Neuron (in vitro differentiated cells): ENCODE measurements around the gene ABCD1.

Experiments
- H2AFZ ChIP-seq: one replicate; pipeline ENCODE4 v1.6.1; 2013; ENCODE audit warnings: low read depth, mild to moderate bottlenecking, inconsistent platforms, low read length, moderate library complexity
- H3K27me3 ChIP-seq: one replicate; pipeline ENCODE4 v1.6.1; 2013; ENCODE audit warnings: low read length; ENCODE audit not compliant: insufficient read depth
- H3K36me3 ChIP-seq: one replicate; pipeline ENCODE4 v1.6.1; 2013; ENCODE audit warnings: low read length; ENCODE audit not compliant: insufficient read depth
- H3K4me1 ChIP-seq: one replicate; pipeline ENCODE4 v1.6.1; 2013; ENCODE audit warnings: low read length; ENCODE audit not compliant: insufficient read depth
- H3K4me3 ChIP-seq: 2 replicates; pipeline ENCODE4 v1.5.1; 2013; ENCODE audit warnings: mild to moderate bottlenecking, low read length, moderate library complexity
- H3K9me3 ChIP-seq: one replicate; pipeline ENCODE4 v1.6.1; 2013; ENCODE audit warnings: low read length

Gene ABCD1

GRCh38 chrX:153783378-153784013 is 58.8 kb downstream of the ABCD1 start:
- Histone ChIP-seq H2AFZ (no peak overlapping the region), H3K36me3 (peaks cover 4% of the 10 kb centered on the region), H3K9me3 (no peaks in the 10 kb centered on the region), H3K4me1 (no peaks in the 10 kb centered on the region), H3K27me3 (peaks cover 2% of the 10 kb centered on the region), H3K4me3 (no peak overlapping the region)

DNA sequence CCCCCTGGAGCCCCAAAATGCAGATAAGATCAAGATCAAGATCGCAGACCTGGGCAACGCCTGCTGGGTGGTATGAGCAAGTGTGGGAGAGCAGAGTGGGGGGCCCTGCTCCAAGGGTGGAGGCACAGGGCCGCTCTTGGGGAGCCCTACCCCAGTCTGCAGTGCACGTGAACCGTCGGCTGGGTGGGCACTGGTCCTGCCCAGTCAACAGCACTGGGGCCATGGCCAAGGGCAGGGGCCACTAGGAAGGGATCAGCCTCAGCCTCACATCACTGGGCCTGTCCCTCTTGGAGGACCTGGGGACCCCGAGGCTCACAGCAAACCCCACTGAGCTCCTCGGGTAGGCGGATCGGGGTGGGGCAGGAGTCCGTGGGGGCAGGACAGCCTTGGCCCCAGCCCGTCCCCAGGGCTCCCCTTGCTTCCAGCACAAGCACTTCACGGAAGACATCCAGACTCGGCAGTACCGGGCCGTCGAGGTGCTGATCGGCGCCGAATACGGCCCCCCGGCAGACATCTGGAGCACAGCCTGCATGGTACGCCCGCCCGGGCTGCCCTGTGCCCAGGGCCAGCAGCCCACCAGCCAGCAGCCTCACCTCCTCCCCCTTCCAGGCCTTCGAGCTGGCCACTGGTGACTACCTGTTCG is 59.8 kb downstream of the ABCD1 start:
- H3K36me3 ChIP-seq = peaks cover 4% of the 10 kb centered on the region
- no peaks in the 10 kb centered on the region for H3K9me3 ChIP-seq

DNA sequence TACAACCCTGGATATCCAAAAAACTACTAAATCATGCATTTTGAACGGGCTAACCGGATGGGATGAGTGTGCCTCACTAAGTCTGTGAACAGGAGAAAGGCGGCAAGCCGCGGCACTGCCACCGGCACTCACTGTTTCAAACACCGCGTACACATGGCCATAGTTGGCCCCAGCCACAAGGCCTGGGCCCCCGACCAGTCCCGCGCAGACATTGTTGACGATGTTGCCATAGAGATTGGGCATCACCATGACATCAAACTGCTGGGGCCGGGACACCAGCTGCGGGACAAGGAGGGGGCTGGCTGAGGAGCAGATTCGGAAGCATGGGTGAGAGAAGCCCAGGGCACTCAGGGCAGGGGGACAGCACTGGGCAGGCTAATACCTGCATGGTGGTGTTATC is 62.0 kb downstream of the ABCD1 start:
- no peaks in the 10 kb centered on the region for H3K9me3 ChIP-seq
- H2AFZ ChIP-seq = no peak overlapping the region
- peaks cover 2% of the 10 kb centered on the region for H3K27me3 ChIP-seq
- H3K36me3 ChIP-seq = peaks cover 4% of the 10 kb centered on the region
- no peaks in the 10 kb centered on the region for H3K4me1 ChIP-seq
- H3K4me3 ChIP-seq = no peak overlapping the region

More for the DNA sequence above, 59.8 kb downstream of the ABCD1 start:
- Histone ChIP-seq H3K27me3 (peaks cover 2% of the 10 kb centered on the region), H3K4me1 (no peaks in the 10 kb centered on the region), H3K4me3 (no peak overlapping the region), H2AFZ (no peak overlapping the region)

DNA sequence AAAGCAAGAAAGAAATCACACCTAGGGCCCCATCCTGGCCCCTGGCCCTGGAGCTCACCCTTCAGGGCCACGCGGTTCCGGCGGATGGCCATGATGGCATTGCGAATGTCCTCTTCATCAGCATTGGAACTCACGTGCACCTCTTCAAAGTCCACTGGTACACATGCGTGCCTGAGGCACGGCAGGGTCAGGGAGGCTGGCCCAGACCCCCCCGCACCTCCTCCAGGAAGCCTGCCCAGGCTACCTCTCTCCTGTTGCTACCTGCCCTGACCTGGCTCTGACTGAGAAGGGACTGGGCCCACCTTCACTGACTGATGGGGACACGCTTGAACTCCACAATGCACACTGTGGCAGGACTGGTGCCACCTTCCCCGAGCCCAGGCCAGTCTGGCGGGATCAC is 65.0 kb downstream of the ABCD1 start:
- peaks cover 5% of the 10 kb centered on the region for H3K27me3 ChIP-seq
- H3K9me3 ChIP-seq = no peaks in the 10 kb centered on the region
- peaks cover 7% of the 10 kb centered on the region for H3K4me1 ChIP-seq
- H3K4me3 ChIP-seq = no peak overlapping the region
- H2AFZ ChIP-seq = no peak overlapping the region
- H3K36me3 ChIP-seq = peaks cover 4% of the 10 kb centered on the region

- H3K4me1 ChIP-seq = peaks cover 17% of the 10 kb centered on the region
- peaks cover 4% of the 10 kb centered on the region for H3K27me3 ChIP-seq
- no peak overlapping the region for H2AFZ ChIP-seq
- peaks cover 4% of the 10 kb centered on the region for H3K36me3 ChIP-seq
- H3K9me3 ChIP-seq = no peaks in the 10 kb centered on the region
- no peak overlapping the region for H3K4me3 ChIP-seq
Observed at GRCh38 chrX:153791104-153791852, 66.6 kb downstream of the ABCD1 start.

DNA sequence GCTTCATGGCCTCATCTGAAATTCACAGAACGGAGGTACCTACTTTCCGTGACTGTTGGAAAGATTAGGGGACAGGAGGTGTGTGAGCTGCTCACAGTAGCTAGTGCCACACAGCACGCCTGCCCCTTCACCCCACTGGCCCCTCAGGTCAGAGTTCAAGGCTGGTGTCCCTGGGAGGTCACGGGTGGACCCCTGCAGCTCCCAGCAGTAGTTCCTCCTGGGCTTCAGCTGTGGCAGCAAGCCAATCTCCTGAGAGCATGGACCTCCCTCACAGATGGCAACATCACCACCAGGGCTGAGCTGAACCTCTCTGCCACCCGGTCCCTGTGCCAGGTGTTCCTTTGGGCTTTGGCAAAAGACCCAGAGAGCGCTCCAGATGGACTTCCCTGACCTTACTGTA is 67.7 kb downstream of the ABCD1 start:
- Histone ChIP-seq H2AFZ (no peak overlapping the region), H3K36me3 (peaks cover 6% of the 10 kb centered on the region), H3K4me3 (no peak overlapping the region), H3K9me3 (no peaks in the 10 kb centered on the region), H3K27me3 (peaks cover 3% of the 10 kb centered on the region), H3K4me1 (peaks cover 17% of the 10 kb centered on the region)

GRCh38 chrX:153793291-153793690 is 68.6 kb downstream of the ABCD1 start:
- H3K4me1 ChIP-seq = peaks cover 17% of the 10 kb centered on the region
- peak overlapping the region; percentile 75 for H3K4me3 ChIP-seq
- H3K36me3 ChIP-seq = peaks cover 8% of the 10 kb centered on the region
- no peak overlapping the region for H2AFZ ChIP-seq
- H3K9me3 ChIP-seq = no peaks in the 10 kb centered on the region
- peaks cover 3% of the 10 kb centered on the region for H3K27me3 ChIP-seq
